PC-3 (cell line): Measurements from ENCODE around the gene JARID2. TPM values are rescaled to one million over a fixed set of nuclear protein-coding genes. Genes with fewer than 3 reads are reported as not detected.

Experiments
- ATAC-seq: fragments of 200-7000 bp; cut with Tn5 transposase; 2 replicates; pipeline ENCODE4 v1.9.1; 2020; ENCODE audit warnings: mild to moderate bottlenecking, moderate library complexity
- BruUV-seq: library from RNA; stranded (reverse); fragments of 400-500 nt; replicated peaks from 2 replicates; lab custom pipeline; 2021; lab: Mats Ljungman, UMichigan
- CTCF ChIA-PET: fragments of 300-600 bp; sonication (Branson Sonifier 250); formaldehyde crosslinking; loops from one replicate; lab custom pipeline; 2022; ENCODE audit warnings: antibody characterized with exemption; lab: Charles Lee
- POLR2A ChIA-PET: fragments of 300-600 bp; sonication (Branson Sonifier 250); formaldehyde crosslinking; loops from one replicate; lab custom pipeline; 2022; ENCODE audit warnings: antibody characterized with exemption; ENCODE audit not compliant: unreplicated experiment; lab: Charles Lee
- DNase-seq: peaks from one replicate; pipeline ENCODE4 v3.0.0-alpha.2; 2015
- H2AFZ ChIP-seq: fragments of 300-600 bp; sonication (generic); 2 replicates; pipeline ENCODE4 v1.6.0; 2016; ENCODE audit warnings: antibody characterized with exemption, low read length
- H3F3A ChIP-seq: fragments of 300-600 bp; sonication (generic); one replicate; pipeline ENCODE4 v1.6.0; 2017; ENCODE audit warnings: antibody characterized with exemption, low read length, control low read depth, mild to moderate bottlenecking; ENCODE audit not compliant: unreplicated experiment
- H3K27ac ChIP-seq: fragments of 300-600 bp; sonication (generic); 2 replicates; pipeline ENCODE4 v1.5.1; 2016; ENCODE audit warnings: mild to moderate bottlenecking, low read length
- H3K27me3 ChIP-seq: fragments of 300-600 bp; sonication (generic); 2 replicates; pipeline ENCODE4 v1.6.1; 2016; ENCODE audit warnings: low read length, mixed read lengths
- H3K36me3 ChIP-seq: fragments of 300-600 bp; sonication (generic); 2 replicates; pipeline ENCODE4 v1.6.1; 2016; ENCODE audit warnings: low read depth, mixed run types, low read length, mixed read lengths
- H3K4me1 ChIP-seq: fragments of 300-600 bp; sonication (generic); 2 replicates; pipeline ENCODE4 v1.5.1; 2016; ENCODE audit warnings: low read length; ENCODE audit not compliant: insufficient read depth
- H3K4me2 ChIP-seq: fragments of 300-600 bp; sonication (generic); 2 replicates; pipeline ENCODE4 v1.6.0; 2016; ENCODE audit warnings: low read length
- H3K4me3 ChIP-seq: fragments of 300-600 bp; sonication (generic); 2 replicates; pipeline ENCODE4 v1.5.1; 2016; ENCODE audit warnings: mild to moderate bottlenecking, low read length, mixed read lengths
- H3K79me2 ChIP-seq: fragments of 300-600 bp; sonication (generic); 2 replicates; pipeline ENCODE4 v1.6.1; 2017; ENCODE audit warnings: low read length, mixed read lengths
- H3K9ac ChIP-seq: fragments of 300-600 bp; sonication (generic); 2 replicates; pipeline ENCODE4 v1.6.0; 2016; ENCODE audit warnings: mild to moderate bottlenecking, low read length
- H3K9me2 ChIP-seq: fragments of 300-600 bp; sonication (generic); replicated peaks from 2 replicates; pipeline ENCODE4 v1.6.1; 2016; ENCODE audit warnings: mixed run types, low read length, mixed read lengths
- H3K9me3 ChIP-seq: fragments of 300-600 bp; sonication (generic); 2 replicates; pipeline ENCODE4 v1.6.1; 2016; ENCODE audit warnings: low read length, mixed read lengths
- H4K20me1 ChIP-seq: fragments of 300-600 bp; sonication (generic); 2 replicates; pipeline ENCODE4 v1.6.1; 2016; ENCODE audit warnings: low read length, mixed read lengths
- CTCF ChIP-seq: fragments of 300-600 bp; sonication (generic); conservative IDR thresholded peaks from 2 replicates; pipeline ENCODE4 v1.5.1; 2017; ENCODE audit warnings: antibody characterized with exemption, low read depth, mild to moderate bottlenecking, low read length
- EZH2 ChIP-seq: fragments of 300-600 bp; sonication (generic); IDR thresholded peaks from one replicate; pipeline ENCODE4 v1.6.1; 2017; ENCODE audit warnings: antibody characterized with exemption, mild to moderate bottlenecking, low read length; ENCODE audit not compliant: unreplicated experiment
- EZH2phosphoT487 ChIP-seq: fragments of 300-600 bp; sonication (generic); IDR thresholded peaks from 2 replicates; pipeline ENCODE4 v1.6.1; 2018; ENCODE audit warnings: mild to moderate bottlenecking, antibody characterized with exemption, low read length, borderline replicate concordance
- intact Hi-C: fragments of 100-400 bp; cut with micrococcal nuclease; formaldehyde crosslinking; loops from 2 replicates; pipeline ENCODE4 v1.9.0; 2023
- total RNA-seq: library from RNA; depleted of rRNA; stranded (reverse); fragments of >200 nt; gene quantifications from 2 replicates; pipeline ENCODE4 v1.2.3, GENCODE V29; 2014

Gene JARID2
- total RNA-seq, 1 experiment from 2014 or later = 11.0 TPM

- Histone ChIP-seq H3K36me3 (no peaks in the 10 kb centered on the region; the same call in 1 of the 2 replicates), H3K4me3 (no peak overlapping the region), H3K27ac (no peak overlapping the region), H3K4me2 (no peak overlapping the region), H3K27me3 (no peaks in the 10 kb centered on the region), H3F3A (no peaks in the 10 kb centered on the region), H3K79me2 (no peaks in the 10 kb centered on the region), H2AFZ (no peak overlapping the region), H4K20me1 (no peaks in the 10 kb centered on the region), H3K9ac (no peak overlapping the region), H3K4me1 (no peaks in the 10 kb centered on the region), H3K9me2 (no peaks in the 10 kb centered on the region), H3K9me3 (no peaks in the 10 kb centered on the region)
- intact Hi-C loops = no loop called here
- BruUV-seq = no TSS peak
- POLR2A ChIA-PET = no interaction called here
- DNase-seq (no peak), ATAC-seq (no peak)
- TF ChIP-seq CTCF = no peak
- no peak for TF ChIP-seq EZH2phosphoT487
- no peak for TF ChIP-seq EZH2
- CTCF ChIA-PET = no interaction called here
Observed at GRCh38 chr6:15536198-15536955, 290.5 kb downstream of the JARID2 start.

GRCh38 chr6:15538106-15538505 is 292.2 kb downstream of the JARID2 start:
- TF ChIP-seq CTCF = no peak
- TF ChIP-seq EZH2phosphoT487 = no peak
- TF ChIP-seq EZH2 = no peak
- DNase-seq (no peak), ATAC-seq (no peak)
- no peaks in the 10 kb centered on the region for H3K4me1 ChIP-seq
- ChIA-PET CTCF (no interaction called here), POLR2A (no interaction called here)
- H4K20me1 ChIP-seq = no peaks in the 10 kb centered on the region
- H3F3A ChIP-seq = no peaks in the 10 kb centered on the region
- no peak overlapping the region for H3K27ac ChIP-seq
- H2AFZ ChIP-seq = no peak overlapping the region
- intact Hi-C loops = no loop called here
- no peak overlapping the region for H3K4me3 ChIP-seq
- BruUV-seq = no TSS peak
- H3K36me3 ChIP-seq = no peaks in the 10 kb centered on the region
- no peaks in the 10 kb centered on the region for H3K79me2 ChIP-seq
- no peaks in the 10 kb centered on the region for H3K9me3 ChIP-seq
- no peak overlapping the region for H3K4me2 ChIP-seq
- no peaks in the 10 kb centered on the region for H3K9me2 ChIP-seq
- H3K9ac ChIP-seq = no peak overlapping the region
- H3K27me3 ChIP-seq = no peaks in the 10 kb centered on the region

DNA sequence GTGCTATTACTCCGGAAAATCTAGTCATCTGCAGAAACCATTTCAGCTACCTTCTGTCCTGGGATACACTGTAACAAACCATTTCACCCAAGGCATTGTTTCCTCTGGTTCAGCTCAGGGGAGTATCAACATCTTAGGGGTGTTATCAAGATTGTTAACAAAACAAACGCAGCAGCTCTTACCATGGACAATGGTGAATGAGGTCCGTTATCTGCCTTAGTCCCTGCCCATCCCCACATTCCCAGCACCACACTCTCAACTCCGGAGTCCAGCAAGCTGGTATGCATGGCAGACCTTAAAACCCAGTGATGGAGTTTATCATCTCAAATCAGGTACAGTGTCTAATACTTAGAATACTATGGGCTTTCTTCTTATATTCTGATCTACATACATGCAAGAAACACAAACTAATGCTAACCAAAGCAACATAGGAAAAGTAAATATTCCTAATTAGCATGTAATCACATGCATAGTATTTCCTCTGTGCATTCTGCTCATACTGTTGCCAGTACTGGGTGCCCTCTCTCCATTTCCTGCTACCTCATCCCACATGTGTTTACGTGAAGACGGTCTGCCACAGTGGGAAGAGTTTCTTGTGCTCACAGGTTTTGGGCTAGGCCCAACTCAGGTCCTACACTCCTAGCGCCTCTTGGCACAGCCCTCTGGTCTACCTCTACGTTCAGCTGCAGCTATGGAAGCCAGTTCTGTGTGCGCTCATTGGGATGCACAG is 293.1 kb downstream of the JARID2 start:
- CTCF ChIA-PET = no interaction called here
- intact Hi-C loops = no loop called here
- H3K9ac ChIP-seq = no peak overlapping the region
- no peaks in the 10 kb centered on the region for H3K9me2 ChIP-seq
- TF ChIP-seq EZH2 = no peak
- no peak for TF ChIP-seq CTCF
- no peak for TF ChIP-seq EZH2phosphoT487
- H3K4me1 ChIP-seq = no peaks in the 10 kb centered on the region
- H3F3A ChIP-seq = no peaks in the 10 kb centered on the region
- no peak overlapping the region for H3K4me3 ChIP-seq
- no peaks in the 10 kb centered on the region for H3K9me3 ChIP-seq
- H4K20me1 ChIP-seq = no peaks in the 10 kb centered on the region
- H2AFZ ChIP-seq = no peak overlapping the region
- H3K27ac ChIP-seq = no peak overlapping the region
- DNase-seq (no peak), ATAC-seq (no peak)
- H3K4me2 ChIP-seq = no peak overlapping the region
- H3K79me2 ChIP-seq = no peaks in the 10 kb centered on the region
- H3K36me3 ChIP-seq = no peaks in the 10 kb centered on the region
- POLR2A ChIA-PET = no interaction called here
- no TSS peak for BruUV-seq
- no peaks in the 10 kb centered on the region for H3K27me3 ChIP-seq
